Left forelimb (tissue), 1 donor: Measurements from ENCODE around the gene GLIS1.

Experiments used
- DNase-seq: peaks from one replicate; pipeline ENCODE4 v3.0.0-alpha.2; 2018; ENCODE audit warnings: low spot score

The GLIS1 gene

GRCh38 chr1:53617851-53618499 lies 121.0 kb downstream of the GLIS1 start:
- DNase-seq = peak; percentile 17

- peak; percentile 22 for DNase-seq
These were observed 121.6 kb downstream of the GLIS1 start for GRCh38 chr1:53617382-53617781.

GRCh38 chr1:53616927-53617326 lies 122.0 kb downstream of the GLIS1 start:
- DNase-seq = peak; percentile 37

- peak; percentile 47 for DNase-seq
These were observed 122.5 kb downstream of the GLIS1 start for GRCh38 chr1:53616511-53616910.

GRCh38 chr1:53615101-53615500 lies 123.9 kb downstream of the GLIS1 start:
- peak; percentile 37 for DNase-seq

GRCh38 chr1:53614231-53615021 lies 124.5 kb downstream of the GLIS1 start:
- peak; percentile 25 for DNase-seq

GRCh38 chr1:53608676-53609075 lies 130.3 kb downstream of the GLIS1 start:
- DNase-seq = peak; percentile 30

GRCh38 chr1:53608071-53608470 lies 130.9 kb downstream of the GLIS1 start:
- peak; percentile 25 for DNase-seq

GRCh38 chr1:53606651-53607051 lies 132.3 kb downstream of the GLIS1 start:
- DNase-seq = peak; percentile 63

GRCh38 chr1:53606197-53606596 lies 132.8 kb downstream of the GLIS1 start:
- peak; percentile 54 for DNase-seq

GRCh38 chr1:53605181-53605580 lies 133.8 kb downstream of the GLIS1 start:
- no peak for DNase-seq

GRCh38 chr1:53604291-53604919 lies 134.6 kb downstream of the GLIS1 start:
- no peak for DNase-seq

GRCh38 chr1:53603431-53603830 lies 135.5 kb downstream of the GLIS1 start:
- no peak for DNase-seq

- peak; percentile 41 for DNase-seq
These were observed 136.8 kb downstream of the GLIS1 start for GRCh38 chr1:53601867-53602775.

- DNase-seq = peak; percentile 52
These were observed 137.8 kb downstream of the GLIS1 start for GRCh38 chr1:53601031-53601745.

- DNase-seq = peak; percentile 25
These were observed 138.4 kb downstream of the GLIS1 start for GRCh38 chr1:53600561-53600960.

- DNase-seq = no peak
These were observed 139.0 kb downstream of the GLIS1 start for GRCh38 chr1:53600001-53600400.

- DNase-seq = peak; percentile 33
These were observed 139.5 kb downstream of the GLIS1 start for GRCh38 chr1:53599481-53599880.

- DNase-seq = no peak
These were observed 140.0 kb downstream of the GLIS1 start for GRCh38 chr1:53598966-53599365.

- DNase-seq = no peak
These were observed 143.1 kb downstream of the GLIS1 start for GRCh38 chr1:53595906-53596305.
